NOMO-1 treated with dmso at 0.1 percent for 144 hours (cell line): ENCODE data around the gene SMC1B.
"Not testable (repeated sequence)": the region's sequence is repeated elsewhere in the genome, so short reads cannot be mapped to it uniquely, and the experiment has no call there.

ENCODE experiments used
- DNase-seq: peaks from one replicate; lab custom pipeline; 2025; ENCODE audit not compliant: unreplicated experiment; lab: John Stamatoyannopoulos, UW

Gene SMC1B, protein sequence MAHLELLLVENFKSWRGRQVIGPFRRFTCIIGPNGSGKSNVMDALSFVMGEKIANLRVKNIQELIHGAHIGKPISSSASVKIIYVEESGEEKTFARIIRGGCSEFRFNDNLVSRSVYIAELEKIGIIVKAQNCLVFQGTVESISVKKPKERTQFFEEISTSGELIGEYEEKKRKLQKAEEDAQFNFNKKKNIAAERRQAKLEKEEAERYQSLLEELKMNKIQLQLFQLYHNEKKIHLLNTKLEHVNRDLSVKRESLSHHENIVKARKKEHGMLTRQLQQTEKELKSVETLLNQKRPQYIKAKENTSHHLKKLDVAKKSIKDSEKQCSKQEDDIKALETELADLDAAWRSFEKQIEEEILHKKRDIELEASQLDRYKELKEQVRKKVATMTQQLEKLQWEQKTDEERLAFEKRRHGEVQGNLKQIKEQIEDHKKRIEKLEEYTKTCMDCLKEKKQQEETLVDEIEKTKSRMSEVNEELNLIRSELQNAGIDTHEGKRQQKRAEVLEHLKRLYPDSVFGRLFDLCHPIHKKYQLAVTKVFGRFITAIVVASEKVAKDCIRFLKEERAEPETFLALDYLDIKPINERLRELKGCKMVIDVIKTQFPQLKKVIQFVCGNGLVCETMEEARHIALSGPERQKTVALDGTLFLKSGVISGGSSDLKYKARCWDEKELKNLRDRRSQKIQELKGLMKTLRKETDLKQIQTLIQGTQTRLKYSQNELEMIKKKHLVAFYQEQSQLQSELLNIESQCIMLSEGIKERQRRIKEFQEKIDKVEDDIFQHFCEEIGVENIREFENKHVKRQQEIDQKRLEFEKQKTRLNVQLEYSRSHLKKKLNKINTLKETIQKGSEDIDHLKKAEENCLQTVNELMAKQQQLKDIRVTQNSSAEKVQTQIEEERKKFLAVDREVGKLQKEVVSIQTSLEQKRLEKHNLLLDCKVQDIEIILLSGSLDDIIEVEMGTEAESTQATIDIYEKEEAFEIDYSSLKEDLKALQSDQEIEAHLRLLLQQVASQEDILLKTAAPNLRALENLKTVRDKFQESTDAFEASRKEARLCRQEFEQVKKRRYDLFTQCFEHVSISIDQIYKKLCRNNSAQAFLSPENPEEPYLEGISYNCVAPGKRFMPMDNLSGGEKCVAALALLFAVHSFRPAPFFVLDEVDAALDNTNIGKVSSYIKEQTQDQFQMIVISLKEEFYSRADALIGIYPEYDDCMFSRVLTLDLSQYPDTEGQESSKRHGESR

DNA sequence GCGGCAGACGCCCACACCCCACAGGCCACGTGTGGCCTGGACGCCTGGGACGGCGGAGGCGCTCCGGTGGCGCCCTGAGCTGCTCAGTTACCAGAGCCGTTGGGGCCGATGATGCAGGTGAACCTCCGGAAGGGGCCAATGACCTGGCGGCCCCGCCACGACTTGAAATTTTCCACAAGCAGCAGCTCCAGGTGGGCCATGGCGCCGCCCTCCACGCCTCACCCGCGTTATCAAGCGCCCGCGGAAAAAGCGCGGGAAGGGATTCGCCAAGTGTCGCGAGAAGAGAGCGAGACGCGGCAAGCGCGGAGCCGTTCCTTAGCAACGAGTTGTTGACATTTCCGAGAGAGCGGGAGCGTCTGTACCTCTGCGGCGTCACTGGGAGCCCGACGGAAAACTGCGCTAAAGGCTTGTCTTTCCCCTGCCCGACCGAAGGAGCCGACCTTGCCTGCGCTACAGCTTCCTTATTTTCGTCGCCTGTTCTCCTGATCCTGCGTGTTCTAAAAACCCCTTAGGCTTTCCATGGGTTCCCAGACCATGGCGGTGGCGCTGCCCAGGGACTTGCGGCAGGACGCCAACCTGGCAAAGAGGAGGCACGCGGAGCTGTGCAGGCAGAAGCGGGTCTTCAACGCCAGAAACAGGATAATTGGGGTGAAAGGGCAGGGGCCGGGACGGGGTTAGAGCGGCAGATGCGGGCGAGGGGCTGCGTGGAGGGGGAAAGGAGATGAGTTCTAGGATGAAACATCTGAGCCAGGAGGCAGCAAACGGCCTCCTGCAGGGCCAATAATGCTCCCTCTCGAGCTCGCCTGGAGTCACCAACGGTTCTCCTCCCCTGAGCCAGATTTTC, at the start of gene SMC1B, which contains the start of gene RIBC2:
Gene SMC1B, minus strand, starts transcription at position 232 of the 844 bp plus-strand sequence. Its CDS starts 32 bp downstream, at position 200.
Gene RIBC2, plus strand, starts transcription at position 326 of the 844 bp plus-strand sequence. Its CDS starts 194 bp downstream, at position 520.
- peak; percentile 93 for DNase-seq

GRCh38 chr22:45462034-45462655, 48.7 kb upstream of the SMC1B start:
- DNase-seq, result no peak

- DNase-seq, result no peak
These were observed 47.1 kb upstream of the SMC1B start for GRCh38 chr22:45460288-45461109.

GRCh38 chr22:45459235-45459634, 45.8 kb upstream of the SMC1B start:
- DNase-seq, result no peak

DNA sequence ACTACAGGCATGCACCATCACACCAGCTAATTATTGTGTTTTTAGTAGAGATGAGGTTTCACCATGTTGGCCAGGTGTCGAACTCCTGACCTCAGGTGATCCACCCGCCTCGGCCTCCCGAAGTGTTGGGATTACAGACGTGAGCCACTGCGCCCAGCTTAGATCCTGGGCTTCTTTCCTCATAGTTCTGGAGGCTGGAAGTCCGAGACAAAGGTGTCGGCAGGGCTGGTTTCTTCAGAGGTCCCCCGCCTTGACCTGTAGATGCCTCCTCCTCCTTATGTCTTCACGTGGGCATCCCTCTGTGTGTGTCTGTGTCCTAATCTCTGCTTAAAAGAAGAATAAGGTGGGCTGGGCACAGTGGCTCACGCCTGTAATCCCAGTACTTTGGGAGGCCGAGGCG, 45.1 kb upstream of the SMC1B start:
- DNase-seq, result no peak

DNA sequence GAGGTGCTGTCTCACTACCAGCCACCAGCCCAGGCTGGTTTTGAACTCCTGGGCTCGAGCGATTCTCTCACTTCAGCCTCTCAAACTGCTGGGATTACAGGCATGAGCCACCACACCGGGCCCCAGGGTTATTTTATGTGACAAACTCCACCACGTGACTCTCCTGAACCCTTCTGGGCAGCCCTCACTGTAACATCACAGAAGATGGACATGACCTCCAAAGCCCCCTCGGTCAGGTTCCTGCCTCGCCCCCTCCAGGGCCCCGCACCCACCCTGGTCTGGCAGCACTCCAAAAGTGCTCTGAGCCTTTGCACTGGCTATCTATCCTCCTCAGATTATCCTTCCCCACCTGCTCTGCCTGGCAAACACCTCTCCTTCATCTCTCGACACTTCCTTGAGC, 43.4 kb upstream of the SMC1B start:
- DNase-seq, result no peak

DNA sequence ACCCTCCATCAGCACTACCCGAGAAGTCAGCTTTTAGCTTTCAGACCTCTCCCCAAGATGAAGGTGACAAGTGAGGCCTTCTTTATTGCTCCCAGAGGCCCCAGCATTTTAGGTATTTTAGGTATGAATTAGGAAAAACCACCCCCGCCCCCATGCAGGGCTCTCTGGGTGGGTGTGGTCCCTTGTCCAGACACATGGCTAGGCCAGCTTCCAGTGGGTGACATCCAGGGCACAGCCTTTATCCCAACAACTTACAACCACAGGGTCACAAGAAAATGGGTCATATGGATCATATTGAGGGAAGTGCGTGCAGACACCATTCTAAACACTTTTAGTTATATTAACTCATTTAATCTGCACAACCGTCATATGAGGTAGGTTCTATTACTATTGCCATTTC, 42.2 kb upstream of the SMC1B start:
- no peak for DNase-seq

DNA sequence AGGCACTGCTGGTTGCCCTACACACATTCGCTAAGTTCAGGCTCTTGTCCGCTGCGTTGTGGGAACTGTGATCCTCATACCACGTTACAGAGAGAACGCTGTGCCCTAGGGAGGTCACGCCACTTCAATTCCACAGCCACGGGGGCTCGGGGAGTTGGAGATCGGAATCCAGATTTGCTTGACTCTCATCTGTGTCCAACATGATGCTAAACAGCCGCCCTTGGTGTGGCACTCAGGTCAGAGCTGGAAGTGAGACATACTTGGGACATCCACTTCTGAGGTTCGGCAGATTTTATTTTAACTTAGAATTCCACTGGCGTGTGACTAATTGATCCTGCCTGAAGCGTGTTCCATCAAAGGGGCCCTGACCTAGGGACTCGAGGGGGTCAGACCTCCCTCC, 41.8 kb upstream of the SMC1B start:
- DNase-seq, result no peak

- no peak for DNase-seq
These were observed 40.9 kb upstream of the SMC1B start for GRCh38 chr22:45454275-45454674.

DNA sequence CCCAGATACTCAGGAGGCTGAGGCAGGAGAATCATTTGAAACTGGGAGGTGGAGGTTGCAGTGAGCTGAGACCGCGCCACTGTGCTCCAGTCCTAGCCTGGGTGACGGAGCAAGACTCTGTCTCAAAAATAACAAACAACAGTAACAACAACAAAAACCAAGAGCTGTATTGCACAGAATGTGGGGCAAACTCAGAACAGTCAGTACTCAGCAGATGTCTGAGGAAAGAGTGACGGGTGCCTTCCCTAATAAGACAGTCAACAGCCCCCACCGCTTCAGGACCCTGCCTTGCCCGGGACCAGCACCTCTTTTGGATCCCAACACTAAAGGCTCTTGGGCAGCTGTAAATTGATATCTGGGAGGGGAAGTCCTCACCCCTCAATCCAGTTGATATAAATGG, 40.4 kb upstream of the SMC1B start:
- no peak for DNase-seq

GRCh38 chr22:45452565-45453379, 39.4 kb upstream of the SMC1B start:
- no peak for DNase-seq

GRCh38 chr22:45451972-45452371, 38.6 kb upstream of the SMC1B start:
- no peak for DNase-seq

GRCh38 chr22:45450921-45451651, 37.7 kb upstream of the SMC1B start:
- no peak for DNase-seq

DNA sequence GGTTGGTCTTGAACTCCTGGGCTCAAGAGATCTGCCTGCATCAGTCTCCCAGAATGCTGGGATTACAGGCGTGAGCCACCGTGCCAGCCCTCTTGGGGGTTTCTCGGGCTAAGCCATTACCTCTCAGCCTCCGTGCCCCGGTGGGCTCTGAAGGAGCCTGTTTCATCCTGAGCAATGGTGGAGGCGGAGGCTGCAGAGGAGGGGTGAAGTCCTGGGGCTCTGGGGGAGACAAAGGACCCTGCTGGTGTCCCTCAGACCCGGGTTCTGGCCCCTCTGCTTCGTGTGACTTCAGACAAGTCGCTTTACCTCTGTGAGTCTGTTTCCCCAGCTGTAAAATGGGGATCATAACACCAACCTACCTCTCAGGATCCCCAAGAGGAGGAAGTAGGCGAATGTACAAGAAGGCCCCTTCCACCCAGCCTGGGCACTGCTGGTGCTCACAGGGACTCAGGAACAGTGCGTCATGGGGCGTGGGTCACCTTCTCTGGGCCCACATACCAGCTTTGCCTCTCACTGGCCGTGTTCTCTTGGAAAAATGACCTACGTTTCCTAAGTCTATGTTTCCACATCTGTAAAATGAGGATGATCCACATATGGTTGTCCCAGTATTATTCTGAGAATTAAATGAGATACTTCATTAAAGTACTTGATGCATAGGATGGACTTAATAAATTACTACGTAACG, 36.8 kb upstream of the SMC1B start:
- no peak for DNase-seq

DNA sequence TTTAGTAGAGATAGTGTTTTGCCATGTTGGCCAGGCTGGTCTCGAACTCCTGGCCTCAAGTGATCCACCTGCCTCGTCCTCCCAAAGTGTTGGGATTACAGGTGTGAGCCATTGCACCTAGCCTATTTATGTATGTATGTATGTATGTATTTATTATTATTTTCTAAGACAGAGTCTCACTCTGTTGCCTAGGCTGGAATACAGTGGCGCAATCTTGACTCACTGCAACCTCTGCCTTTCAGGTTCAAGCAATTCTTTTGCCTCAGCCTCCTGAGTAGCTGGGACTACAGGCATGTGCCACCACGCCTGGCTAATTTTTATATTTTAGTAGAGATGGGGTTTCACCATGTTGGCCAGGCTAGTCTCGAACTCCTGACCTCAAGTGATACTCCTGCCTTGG, 36.0 kb upstream of the SMC1B start:
- DNase-seq, result not testable (repeated sequence)

- DNase-seq, result no peak
These were observed 35.0 kb upstream of the SMC1B start for GRCh38 chr22:45448431-45448830.

DNA sequence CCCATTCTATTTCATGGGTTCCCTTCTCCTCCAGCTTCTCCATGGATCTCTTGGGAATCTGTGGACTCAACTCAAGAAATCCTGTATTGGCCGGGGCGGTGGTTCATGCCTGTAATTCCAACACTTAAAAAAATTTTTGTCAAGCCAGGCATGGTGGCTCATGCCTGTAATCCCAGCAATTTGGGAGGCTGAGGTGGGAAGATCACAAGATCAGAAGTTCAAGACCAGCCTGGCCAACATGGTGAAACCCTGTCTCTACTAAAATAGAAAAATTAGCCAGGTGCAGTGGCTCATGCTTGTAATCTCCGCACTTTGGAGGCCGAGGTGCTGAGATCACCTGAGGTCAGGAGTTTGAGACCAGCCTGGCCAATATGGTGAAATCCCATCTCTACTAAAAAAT, 34.2 kb upstream of the SMC1B start:
- not testable (repeated sequence) for DNase-seq
